Natural killer cell (primary cell): ENCODE results near the gene CDCA3. TPM values are rescaled to one million over a fixed set of nuclear protein-coding genes. Genes with fewer than 3 reads are reported as not detected.

Experiments used
- ATAC-seq, 3 donors: fragments of 150-1000 bp in 2 of 3; fragments of 200-7000 bp in 1 of 3; cut with Tn5 transposase; 1 replicate in 1 of 3; 2 replicates in 2 of 3; pipeline ENCODE4 v1.10.0; 2021; ENCODE audit warnings: mild to moderate bottlenecking in 2 of 3, moderate library complexity in 2 of 3
- DNase-seq, 2 donors: peaks; one replicate each; pipeline versions ENCODE4 v3.0.0 to v3.0.0-alpha.2; 2013 to 2021; ENCODE audit warnings: mixed read lengths in 1 of 2
- H3K27ac ChIP-seq: one replicate; pipeline ENCODE4 v1.5.1; 2013; ENCODE audit warnings: mild to moderate bottlenecking, low read length
- H3K27me3 ChIP-seq: one replicate; pipeline ENCODE4 v1.6.1; 2013; ENCODE audit warnings: low read length; ENCODE audit not compliant: control insufficient read depth, insufficient read depth
- H3K36me3 ChIP-seq: one replicate; pipeline ENCODE4 v1.6.1; 2013; ENCODE audit warnings: low read length; ENCODE audit not compliant: control insufficient read depth, insufficient read depth
- H3K4me1 ChIP-seq: one replicate; pipeline ENCODE4 v1.6.1; 2013; ENCODE audit warnings: low read length; ENCODE audit not compliant: control insufficient read depth, insufficient read depth
- H3K4me3 ChIP-seq: one replicate; pipeline ENCODE4 v1.5.1; 2013; ENCODE audit warnings: low read length
- H3K9me3 ChIP-seq: one replicate; pipeline ENCODE4 v1.6.1; 2013; ENCODE audit warnings: low read length; ENCODE audit not compliant: control insufficient read depth, insufficient read depth
- H3K27ac Mint-ChIP-seq, 2 donors: one replicate each; pipeline ENCODE4 v1.8.0; 2022; ENCODE audit warnings: mild to moderate bottlenecking in 2 of 2, mixed read lengths in 2 of 2, moderate library complexity in 1 of 2
- H3K27me3 Mint-ChIP-seq, 2 donors: one replicate each; pipeline ENCODE4 v1.8.0; 2022; ENCODE audit warnings: low read depth in 2 of 2, mixed read lengths in 2 of 2
- H3K36me3 Mint-ChIP-seq: one replicate; pipeline ENCODE4 v1.8.0; 2022; ENCODE audit warnings: mixed read lengths
- H3K4me1 Mint-ChIP-seq, 2 donors: one replicate each; pipeline ENCODE4 v1.8.0; 2022; ENCODE audit warnings: mixed read lengths in 2 of 2
- H3K4me3 Mint-ChIP-seq: one replicate; pipeline ENCODE4 v1.8.0; 2022; ENCODE audit warnings: mild to moderate bottlenecking, moderate library complexity, mixed read lengths
- H3K9me3 Mint-ChIP-seq, 2 donors: one replicate each; pipeline ENCODE4 v1.8.0; 2022; ENCODE audit warnings: mixed read lengths in 2 of 2
- CTCF ChIP-seq: fragments of 200-600 bp; IDR thresholded peaks from one replicate; pipeline ENCODE4 v1.8.0; 2022; ENCODE audit warnings: antibody characterized with exemption
- WGBS: methylation state at CpG from one replicate; pipeline ENCODE4 v1.1.7; 2013; ENCODE audit warnings: missing lambda C conversion rate; ENCODE audit not compliant: insufficient coverage; 5-methylcytosine and 5-hydroxymethylcytosine counted together
- intact Hi-C: fragments of 100-400 bp; cut with micrococcal nuclease; formaldehyde crosslinking; loops from one replicate; pipeline ENCODE4 v1.14.2; 2022
- total RNA-seq, 4 donors: library from RNA; stranded (reverse); fragments of 120-200 nt in 1 of 4; gene quantifications; one replicate each; pipeline versions ENCODE4 v1.2.3 to v1.2.4, GENCODE V29; 2013 to 2022

The CDCA3 gene
- total RNA-seq, 3 donors from 2014 or later (not counting 1 experiment from before 2014, with no cell fraction given): 1.4 to 3.3 (median 1.4) TPM

GRCh38 chr12:6799147-6799546 is 51.9 kb downstream of the CDCA3 start:
- Mint-ChIP-seq H3K36me3 (no peaks in the 10 kb centered on the region), H3K9me3 (no peaks in the 10 kb centered on the region), H3K4me1 (no peaks in the 10 kb centered on the region), H3K27me3 (peaks cover 14 to 28% of the 10 kb centered on the region in 2 donors), H3K27ac (no peak overlapping the region), H3K4me3 (no peak overlapping the region)
- DNase-seq (no peak), ATAC-seq (no peak)
- no peaks in the 10 kb centered on the region for H3K9me3 ChIP-seq
- 94% methylated on average over 5 of the region's 5 CpGs for WGBS
- no peak overlapping the region for H3K27ac ChIP-seq
- intact Hi-C loops: no loop called here
- no peaks in the 10 kb centered on the region for H3K4me1 ChIP-seq
- no peak for TF ChIP-seq CTCF
- peaks cover 6% of the 10 kb centered on the region for H3K27me3 ChIP-seq
- no peak overlapping the region for H3K4me3 ChIP-seq
- no peaks in the 10 kb centered on the region for H3K36me3 ChIP-seq

Other genes starting within 250 kb of the CDCA3 start
- gene CHD4, start 243.9 kb downstream of the CDCA3 start, total RNA-seq: 100 to 1,000 TPM; 568 to 795 (median 658) TPM
- gene LPAR5, start 215.3 kb downstream of the CDCA3 start, total RNA-seq: 10 to 100 TPM in 2 of 3 donors, 1 to 10 TPM in 1; 10.0 to 27.8 (median 17.3) TPM
- gene ACRBP, start 203.9 kb downstream of the CDCA3 start, total RNA-seq: 10 to 100 TPM in 1 of 3 donors, 1 to 10 TPM in 2; 2.1 to 12.2 (median 4.7) TPM
- 10 to 100 TPM; 29.9 to 40.9 (median 30.2) TPM for gene ING4, start 188.2 kb downstream of the CDCA3 start, total RNA-seq
- 100 to 1,000 TPM in 2 of 3 donors, 10 to 100 TPM in 1; 95.1 to 101 (median 100) TPM for gene ZNF384, start 161.9 kb downstream of the CDCA3 start, total RNA-seq
- not detected for gene PIANP, start 150.5 kb downstream of the CDCA3 start, total RNA-seq
- 10 to 100 TPM; 23.5 to 29.8 (median 28.9) TPM for gene COPS7A, start 127.2 kb downstream of the CDCA3 start, total RNA-seq
- gene MLF2, start 98.1 kb downstream of the CDCA3 start, total RNA-seq: 100 to 1,000 TPM; 114 to 117 (median 116) TPM
- gene PTMS, start 84.9 kb downstream of the CDCA3 start, total RNA-seq: 10 to 100 TPM in 1 of 3 donors, 1 to 10 TPM in 2; 2.3 to 33.2 (median 2.8) TPM
- gene LAG3, start 78.8 kb downstream of the CDCA3 start, total RNA-seq: 1 to 10 TPM in 1 of 3 donors, under 1 TPM in 2; 0.36 to 7.6 (median 0.78) TPM
- gene CD4, start 61.8 kb downstream of the CDCA3 start, total RNA-seq: 10 to 100 TPM in 1 of 3 donors, 1 to 10 TPM in 2; 8.5 to 10.1 (median 9.8) TPM
- gene GPR162, start 29.5 kb downstream of the CDCA3 start, total RNA-seq: 1 to 10 TPM in 1 of 3 donors, under 1 TPM in 2; 0.39 to 2.1 (median 0.68) TPM
- 1 to 10 TPM in 1 of 3 donors, under 1 TPM in 1, not detected in 1; 0.72 to 1.8 TPM for gene P3H3, start 22.9 kb downstream of the CDCA3 start, total RNA-seq
- gene GNB3, start 10.4 kb downstream of the CDCA3 start, total RNA-seq: not detected
- gene USP5, start 864 bp upstream of the CDCA3 start, total RNA-seq: 10 to 100 TPM; 48.3 to 67.2 (median 57.2) TPM
- gene TPI1, start 16.2 kb upstream of the CDCA3 start, total RNA-seq: 100 to 1,000 TPM; 167 to 196 (median 189) TPM
- gene SPSB2, start 22.0 kb upstream of the CDCA3 start, total RNA-seq: 10 to 100 TPM in 1 of 3 donors, 1 to 10 TPM in 2; 8.1 to 19.1 (median 8.4) TPM
- 10 to 100 TPM in 1 of 3 donors, 1 to 10 TPM in 2; 8.1 to 16.8 (median 9.8) TPM for gene LRRC23, start 53.5 kb upstream of the CDCA3 start, total RNA-seq
- 10 to 100 TPM; 21.6 to 30.8 (median 23.1) TPM for gene ENO2, start 63.3 kb upstream of the CDCA3 start, total RNA-seq
- 10 to 100 TPM; 29.3 to 34.0 (median 31.9) TPM for gene ATN1, start 76.7 kb upstream of the CDCA3 start, total RNA-seq
- gene RNU7-1, start 92.5 kb upstream of the CDCA3 start, total RNA-seq: not detected
- gene C12orf57, start 92.7 kb upstream of the CDCA3 start, total RNA-seq: 100 to 1,000 TPM; 125 to 157 (median 126) TPM
- gene PTPN6, start 100.1 kb upstream of the CDCA3 start, total RNA-seq: 100 to 1,000 TPM; 279 to 357 (median 312) TPM
- 100 to 1,000 TPM; 123 to 133 (median 127) TPM for gene PHB2, start 119.4 kb upstream of the CDCA3 start, total RNA-seq
- 10 to 100 TPM; 22.1 to 30.4 (median 23.3) TPM for gene EMG1, start 119.6 kb upstream of the CDCA3 start, total RNA-seq
- 10 to 100 TPM; 45.6 to 54.3 (median 45.6) TPM for gene LPCAT3, start 167.2 kb upstream of the CDCA3 start, total RNA-seq
- 1 to 10 TPM; 1.6 to 1.9 (median 1.9) TPM for gene C1S, start 209.4 kb upstream of the CDCA3 start, total RNA-seq
- 1 to 10 TPM; 6.4 to 7.8 (median 6.6) TPM for gene C1R, start 241.2 kb upstream of the CDCA3 start, total RNA-seq